SK-N-SH treated with all-trans-retinoic acid at 6 μM for 48 hours (cell line): ENCODE measurements around the gene SMYD2.

Experiments
- PATZ1 ChIP-seq: fragments of 250-450 bp; sonication (Bioruptor Pico); IDR thresholded peaks from 2 replicates; pipeline ENCODE4 v1.8.0; 2020; ENCODE audit warnings: mild to moderate bottlenecking, moderate library complexity, borderline replicate concordance
- TOX ChIP-seq: fragments of 250-450 bp; sonication (Bioruptor Pico); IDR thresholded peaks from 2 replicates; pipeline ENCODE4 v1.8.0; 2021; ENCODE audit warnings: mild to moderate bottlenecking, moderate library complexity, borderline replicate concordance

- TF ChIP-seq TOX (CRISPR knock-in tag): no peak
- no peak for TF ChIP-seq PATZ1 (CRISPR knock-in tag)
Measured at GRCh38 chr1:214317734-214318133, 36.8 kb downstream of the SMYD2 start.
